ENCODE results near the gene NEMF. TPM values are rescaled to one million over a fixed set of nuclear protein-coding genes. Genes with fewer than 3 reads are reported as not detected.

Gene NEMF
- total and polyA plus RNA-seq, 3 donors from 2014 or later, result 13.8 to 98.7 (median 81.3) TPM

- no peak overlapping the region for H3K4me3 ChIP-seq
- intact Hi-C loops (cut with DNase I; ENCODE audit: low total_unique reads), result no loop called here
These were observed 33.9 kb upstream of the NEMF start for GRCh38 chr14:49886523-49886922.

GRCh38 chr14:49882826-49883694 lies 30.5 kb upstream of the NEMF start:
- Histone ChIP-seq H3K27me3 (no peaks in the 10 kb centered on the region), H3K27ac (no peak overlapping the region), H3K9me3 (no peaks in the 10 kb centered on the region), H3K36me3 (ENCODE audit: low read depth, missing control alignments) (no peaks in the 10 kb centered on the region), H3K4me3 (no peak overlapping the region), H3K4me1 (peaks cover 6% of the 10 kb centered on the region)
- DNase-seq, result no peak
- TF ChIP-seq POLR2A (IDR thresholded peaks at IDR 0.05), result no peak
- TF ChIP-seq CTCF (IDR thresholded peaks at IDR 0.05), result no peak
- 89 to 91% methylated on average over 18 of the region's 18 CpGs for WGBS, 2 donors
- intact Hi-C loops (cut with DNase I; ENCODE audit: low total_unique reads), result no loop called here

More at GRCh38 chr14:49886523-49886922, 33.9 kb upstream of the NEMF start:
- 95% methylated on average over 10 to 12 of the region's 12 CpGs for WGBS, 2 donors
- no peaks in the 10 kb centered on the region for H3K9me3 ChIP-seq
- H3K27ac ChIP-seq, result no peak overlapping the region
- TF ChIP-seq POLR2A (IDR thresholded peaks at IDR 0.05) (no peak), CTCF (IDR thresholded peaks at IDR 0.05) (no peak)
- H3K27me3 ChIP-seq, result no peaks in the 10 kb centered on the region
- H3K4me1 ChIP-seq, result peaks cover 7% of the 10 kb centered on the region
- H3K36me3 ChIP-seq (ENCODE audit: low read depth, missing control alignments), result no peaks in the 10 kb centered on the region
- DNase-seq, result no peak

- no peaks in the 10 kb centered on the region for H3K27me3 ChIP-seq
- TF ChIP-seq POLR2A (IDR thresholded peaks at IDR 0.05), result no peak
- no peak for TF ChIP-seq CTCF (IDR thresholded peaks at IDR 0.05)
- peaks cover 6% of the 10 kb centered on the region for H3K4me1 ChIP-seq
- H3K4me3 ChIP-seq, result no peak overlapping the region
- no peaks in the 10 kb centered on the region for H3K9me3 ChIP-seq
- WGBS, 2 donors, result 69 to 73% methylated on average over 4 of the region's 4 CpGs
- intact Hi-C loops (cut with DNase I; ENCODE audit: low total_unique reads), result no loop called here
- no peak for DNase-seq
- no peak overlapping the region for H3K27ac ChIP-seq
- no peaks in the 10 kb centered on the region for H3K36me3 ChIP-seq (ENCODE audit: low read depth, missing control alignments)
These were observed 28.9 kb upstream of the NEMF start for GRCh38 chr14:49881350-49882001.

GRCh38 chr14:49880267-49881064 lies 27.9 kb upstream of the NEMF start:
- H3K27me3 ChIP-seq, result no peaks in the 10 kb centered on the region
- H3K9me3 ChIP-seq, result no peaks in the 10 kb centered on the region
- TF ChIP-seq POLR2A (IDR thresholded peaks at IDR 0.05), result no peak
- TF ChIP-seq CTCF (IDR thresholded peaks at IDR 0.05), result no peak
- intact Hi-C loops (cut with DNase I; ENCODE audit: low total_unique reads), result no loop called here
- H3K4me3 ChIP-seq, result no peak overlapping the region
- WGBS, 2 donors, result 60 to 67% methylated on average over 9 of the region's 9 CpGs
- peaks cover 6% of the 10 kb centered on the region for H3K4me1 ChIP-seq
- peak overlapping the region in 1 of 2 donors; percentile 60 for H3K27ac ChIP-seq
- H3K36me3 ChIP-seq (ENCODE audit: low read depth, missing control alignments), result no peaks in the 10 kb centered on the region
- DNase-seq, result no peak

All from testis (tissue), 3 donors.